ENCODE data around the gene SLC1A2. TPM values are rescaled to one million over a fixed set of nuclear protein-coding genes. Genes with fewer than 3 reads are reported as not detected.

Gene SLC1A2
- total RNA-seq, 1 experiment from 2014 or later = 0.25 TPM

GRCh38 chr11:35223371-35223796 lies 196.0 kb downstream of the SLC1A2 start (continued):
- TF ChIP-seq YY1 (IDR thresholded peaks at IDR 0.05; ENCODE audit: extremely low read depth, insufficient replicate concordance, low read depth, low read length) (no peak), ZNF274 (IDR thresholded peaks at IDR 0.05; ENCODE audit: low read depth, low read length) (no peak)

DNA sequence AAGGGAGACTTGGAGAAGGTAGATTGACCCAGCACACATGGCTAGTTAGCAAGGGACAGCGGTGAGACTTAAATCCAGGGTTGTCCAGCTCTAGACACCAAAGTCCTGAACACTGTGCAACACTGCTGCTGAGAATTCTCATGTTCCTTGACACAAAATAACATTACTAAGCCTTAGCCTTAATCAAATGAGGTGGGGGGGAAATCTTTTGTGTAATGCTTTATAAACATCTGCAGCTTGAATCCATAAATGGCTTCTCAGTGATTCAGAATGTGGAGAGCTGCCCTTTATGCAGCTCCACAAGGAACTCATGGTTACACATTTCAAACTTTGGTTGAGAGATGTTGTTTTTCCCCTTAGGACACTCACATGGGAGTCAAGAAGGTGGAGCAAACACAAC lies 200.4 kb downstream of the SLC1A2 start:
- Histone ChIP-seq H3K9me2 (ENCODE audit: insufficient read depth) (no peaks in the 10 kb centered on the region), H3K79me2 (ENCODE audit: insufficient read depth, low read length) (no peaks in the 10 kb centered on the region; the same call in 1 of the 2 replicates), H3K4me3 (replicated peaks in 1 of 2; ENCODE audit: low read depth in 1 of 2, low read length in 2 of 2) (no peak overlapping the region), H2AFZ (ENCODE audit: low read depth, low read length, poor library complexity, severe bottlenecking) (no peak overlapping the region), H3K27me3 (ENCODE audit: insufficient read depth, low read length) (no peaks in the 10 kb centered on the region), H3K9me3 (ENCODE audit: control insufficient read depth in 1 of 2, insufficient read depth in 1 of 2, low read depth in 1 of 2, low read length in 2 of 2) (no peaks in the 10 kb centered on the region), H3K4me2 (ENCODE audit: low read length) (no peak overlapping the region), H3K4me1 (ENCODE audit: control insufficient read depth in 1 of 2, insufficient read depth in 2 of 2, low read length in 2 of 2) (peaks cover 14 to 31% of the 10 kb centered on the region in 2 experiments), H3K36me3 (ENCODE audit: control insufficient read depth in 1 of 2, insufficient read depth in 2 of 2, low read length in 2 of 2) (peaks cover 71 to 79% of the 10 kb centered on the region in 2 experiments), H3K27ac (ENCODE audit: low read depth, low read length) (no peak overlapping the region), H3K9ac (ENCODE audit: low read length) (no peak overlapping the region), H4K20me1 (ENCODE audit: insufficient read depth) (no peaks in the 10 kb centered on the region)
- no peak for DNase-seq (ENCODE audit: low read depth, low spot score)
- 0 out of 2 replicates have a peak, but pooled peaks have one; percentile 7 for TF ChIP-seq JUND (IDR thresholded peaks at IDR 0.05)
- TF ChIP-seq SIN3A (IDR thresholded peaks at IDR 0.05; ENCODE audit: low read depth) = no peak
- TF ChIP-seq EGR1 (IDR thresholded peaks at IDR 0.05; ENCODE audit: low read depth) = no peak
- ATAC-seq = no peak
- intact Hi-C loops (cut with micrococcal nuclease) = no loop called here
- ChIA-PET CTCF (no interaction called here), POLR2A (no interaction called here), RAD21 (ENCODE audit: low non-redundant PET in 1 of 2, low total read pairs in 2 of 2, uncharacterized antibody in 2 of 2, unreplicated experiment in 2 of 2) (no interaction called here)
- BruUV-seq (replicated peaks) = no TSS peak

DNA sequence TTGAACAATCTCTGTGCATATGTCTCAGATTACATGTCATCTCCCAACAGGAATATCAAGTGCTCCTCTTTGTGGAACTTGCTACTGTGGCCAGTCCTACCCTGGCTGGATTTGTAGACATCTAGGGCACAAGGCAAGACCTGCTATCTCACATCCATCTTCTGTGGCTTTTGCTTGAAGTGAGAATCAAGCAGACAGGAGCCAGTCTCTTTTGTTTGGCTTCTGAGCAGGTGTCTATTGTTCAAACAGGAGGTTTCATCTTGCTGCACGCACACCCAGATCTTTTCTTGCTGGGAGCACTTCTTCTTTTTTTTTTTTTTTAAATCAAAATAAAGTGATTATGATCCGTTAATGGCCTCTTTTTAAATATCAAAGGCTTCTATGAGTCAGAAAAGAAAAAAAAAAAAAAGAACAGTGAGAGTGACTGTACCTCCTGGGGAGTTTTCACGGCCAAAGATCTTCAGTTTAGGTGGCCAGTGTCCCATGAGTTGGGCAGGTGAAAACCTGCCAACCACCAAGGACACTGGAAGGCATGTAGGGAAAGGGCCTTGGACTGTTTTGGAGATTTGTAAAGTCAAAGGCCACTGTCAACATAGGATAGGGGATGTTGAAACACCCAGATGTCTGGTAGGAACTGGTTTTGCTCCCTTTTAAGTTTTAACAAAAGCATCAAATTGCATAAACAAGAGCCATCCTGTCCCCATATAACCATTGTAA lies 202.2 kb downstream of the SLC1A2 start:
- ChIA-PET POLR2A (no interaction called here), CTCF (no interaction called here), RAD21 (ENCODE audit: low non-redundant PET in 1 of 2, low total read pairs in 2 of 2, uncharacterized antibody in 2 of 2, unreplicated experiment in 2 of 2) (no interaction called here)
- H3K4me1 ChIP-seq (ENCODE audit: control insufficient read depth in 1 of 2, insufficient read depth in 2 of 2, low read length in 2 of 2) = peaks cover 16 to 44% of the 10 kb centered on the region in 2 experiments
- peaks cover 54 to 68% of the 10 kb centered on the region in 2 experiments for H3K36me3 ChIP-seq (ENCODE audit: control insufficient read depth in 1 of 2, insufficient read depth in 2 of 2, low read length in 2 of 2)
- H3K9ac ChIP-seq (ENCODE audit: low read length) = no peak overlapping the region
- intact Hi-C loops (cut with micrococcal nuclease) = no loop called here
- no peaks in the 10 kb centered on the region; the same call in 1 of the 2 replicates for H3K79me2 ChIP-seq (ENCODE audit: insufficient read depth, low read length)
- no peak overlapping the region for H3K4me3 ChIP-seq (replicated peaks in 1 of 2; ENCODE audit: low read depth in 1 of 2, low read length in 2 of 2)
- TF ChIP-seq EZH2 (IDR thresholded peaks at IDR 0.05) (no peak), FOSL1 (IDR thresholded peaks at IDR 0.05; ENCODE audit: low read depth) (no peak)
- H3K9me3 ChIP-seq (ENCODE audit: control insufficient read depth in 1 of 2, insufficient read depth in 1 of 2, low read depth in 1 of 2, low read length in 2 of 2) = no peaks in the 10 kb centered on the region
- no peak overlapping the region for H2AFZ ChIP-seq (ENCODE audit: low read depth, low read length, poor library complexity, severe bottlenecking)
- ATAC-seq = 0 out of 2 replicates have a peak, but pooled peaks have one; percentile 13
- no peaks in the 10 kb centered on the region for H4K20me1 ChIP-seq (ENCODE audit: insufficient read depth)
- no peak overlapping the region for H3K4me2 ChIP-seq (ENCODE audit: low read length)
- H3K27ac ChIP-seq (ENCODE audit: low read depth, low read length) = peak overlapping the region; percentile 47
- DNase-seq (ENCODE audit: low read depth, low spot score) = no peak
- BruUV-seq (replicated peaks) = no TSS peak
- no peaks in the 10 kb centered on the region for H3K27me3 ChIP-seq (ENCODE audit: insufficient read depth, low read length)
- H3K9me2 ChIP-seq (ENCODE audit: insufficient read depth) = no peaks in the 10 kb centered on the region

Data from HCT116 (cell line).